ENCODE measurements around the gene LINS1.

Gene LINS1

GRCh38 chr15:100602064-100602822 lies at the start of gene LINS1, which contains the start of gene ASB7:
Gene LINS1, minus strand, starts transcription at chr15:100602184. Its CDS starts 21,342 bp downstream, at chr15:100580842.
Gene ASB7, plus strand, starts transcription at chr15:100602589. Its CDS starts 9,628 bp downstream, at chr15:100612217.
- DNase-seq = peak; percentile 99

- no peak for DNase-seq
Measured at GRCh38 chr15:100651253-100651652, 49.3 kb upstream of the LINS1 start.

GRCh38 chr15:100650685-100651084 lies 48.7 kb upstream of the LINS1 start:
- no peak for DNase-seq

GRCh38 chr15:100648951-100649350 lies 47.0 kb upstream of the LINS1 start:
- DNase-seq = no peak

GRCh38 chr15:100645671-100646070 lies 43.7 kb upstream of the LINS1 start:
- DNase-seq = no peak

GRCh38 chr15:100642950-100643338 lies 41.0 kb upstream of the LINS1 start:
- DNase-seq = no peak

GRCh38 chr15:100642213-100642949 lies 40.4 kb upstream of the LINS1 start:
- DNase-seq = no peak

- DNase-seq = no peak
Measured at GRCh38 chr15:100638177-100638730, 36.3 kb upstream of the LINS1 start.

GRCh38 chr15:100635406-100636071 lies 33.6 kb upstream of the LINS1 start:
- no peak for DNase-seq

- DNase-seq = no peak
Measured at GRCh38 chr15:100633763-100634075, 31.7 kb upstream of the LINS1 start.

- DNase-seq = no peak
Measured at GRCh38 chr15:100631831-100632230, 29.8 kb upstream of the LINS1 start.

- DNase-seq = no peak
Measured at GRCh38 chr15:100628746-100629145, 26.8 kb upstream of the LINS1 start.

GRCh38 chr15:100627789-100628395 lies 25.9 kb upstream of the LINS1 start:
- peak; percentile 63 for DNase-seq

GRCh38 chr15:100623301-100623700 lies 21.3 kb upstream of the LINS1 start:
- no peak for DNase-seq

- no peak for DNase-seq
Measured at GRCh38 chr15:100616700-100617099, 14.7 kb upstream of the LINS1 start.

- DNase-seq = no peak
Measured at GRCh38 chr15:100615801-100616200, 13.8 kb upstream of the LINS1 start.

- no peak for DNase-seq
Measured at GRCh38 chr15:100614918-100615317, 12.9 kb upstream of the LINS1 start.

GRCh38 chr15:100614336-100614735 lies 12.4 kb upstream of the LINS1 start:
- no peak for DNase-seq

GRCh38 chr15:100613208-100613607 lies 11.2 kb upstream of the LINS1 start:
- DNase-seq = no peak

GRCh38 chr15:100612539-100612938 lies 10.6 kb upstream of the LINS1 start:
- DNase-seq = no peak

GRCh38 chr15:100602823-100603393 lies 924 bp upstream of the LINS1 start:
- peak; percentile 55 for DNase-seq

GRCh38 chr15:100601617-100602063 lies 344 bp downstream of the LINS1 start:
- DNase-seq = no peak

GRCh38 chr15:100601163-100601562 lies 821 bp downstream of the LINS1 start:
- DNase-seq = peak; percentile 63
